ENCODE results near the gene SCCPDH.

Gene SCCPDH

DNA sequence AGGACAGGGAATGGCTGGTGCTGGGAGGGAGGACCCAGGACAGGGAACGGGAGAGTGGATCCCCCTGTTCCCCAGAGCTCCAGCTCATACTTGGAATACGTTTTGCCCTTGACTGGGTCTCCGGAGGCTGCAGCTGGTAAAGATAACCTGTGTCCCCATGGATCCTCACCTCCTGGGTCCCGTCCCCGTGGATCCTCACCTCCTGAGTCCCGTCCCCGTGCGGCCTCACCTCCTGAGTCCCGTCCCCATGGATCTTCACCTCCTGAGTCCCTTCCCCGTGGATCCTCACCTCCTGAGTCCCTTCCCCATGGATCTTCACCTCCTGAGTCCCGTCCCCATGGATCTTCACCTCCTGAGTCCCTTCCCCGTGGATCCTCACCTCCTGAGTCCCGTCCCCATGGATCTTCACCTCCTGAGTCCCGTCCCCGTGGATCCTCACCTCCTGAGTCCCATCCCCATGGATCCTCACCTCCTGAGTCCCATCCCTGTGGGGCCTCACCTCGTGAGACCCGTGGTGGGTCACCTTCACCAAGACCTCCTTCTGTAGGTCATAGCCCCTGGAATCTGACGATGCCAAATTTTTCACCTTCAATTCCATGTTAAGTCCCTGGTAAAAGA, 61.4 kb downstream of the SCCPDH start (continued):
- TF ChIP-seq ZNF394 (tag by site-specific recombination; IDR thresholded peaks at IDR 0.05; ENCODE audit: borderline replicate concordance) (no peak), ZFP37 (tag by site-specific recombination; IDR thresholded peaks at IDR 0.05) (no peak), SCRT1 (tag by site-specific recombination; IDR thresholded peaks at IDR 0.05; ENCODE audit: borderline replicate concordance) (no peak)
- TF ChIP-seq, protein P1, sequence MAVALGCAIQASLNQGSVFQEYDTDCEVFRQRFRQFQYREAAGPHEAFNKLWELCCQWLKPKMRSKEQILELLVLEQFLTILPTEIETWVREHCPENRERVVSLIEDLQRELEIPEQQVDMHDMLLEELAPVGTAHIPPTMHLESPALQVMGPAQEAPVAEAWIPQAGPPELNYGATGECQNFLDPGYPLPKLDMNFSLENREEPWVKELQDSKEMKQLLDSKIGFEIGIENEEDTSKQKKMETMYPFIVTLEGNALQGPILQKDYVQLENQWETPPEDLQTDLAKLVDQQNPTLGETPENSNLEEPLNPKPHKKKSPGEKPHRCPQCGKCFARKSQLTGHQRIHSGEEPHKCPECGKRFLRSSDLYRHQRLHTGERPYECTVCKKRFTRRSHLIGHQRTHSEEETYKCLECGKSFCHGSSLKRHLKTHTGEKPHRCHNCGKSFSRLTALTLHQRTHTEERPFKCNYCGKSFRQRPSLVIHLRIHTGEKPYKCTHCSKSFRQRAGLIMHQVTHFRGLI (tag by site-specific recombination; IDR thresholded peaks at IDR 0.05), result no peak

DNA sequence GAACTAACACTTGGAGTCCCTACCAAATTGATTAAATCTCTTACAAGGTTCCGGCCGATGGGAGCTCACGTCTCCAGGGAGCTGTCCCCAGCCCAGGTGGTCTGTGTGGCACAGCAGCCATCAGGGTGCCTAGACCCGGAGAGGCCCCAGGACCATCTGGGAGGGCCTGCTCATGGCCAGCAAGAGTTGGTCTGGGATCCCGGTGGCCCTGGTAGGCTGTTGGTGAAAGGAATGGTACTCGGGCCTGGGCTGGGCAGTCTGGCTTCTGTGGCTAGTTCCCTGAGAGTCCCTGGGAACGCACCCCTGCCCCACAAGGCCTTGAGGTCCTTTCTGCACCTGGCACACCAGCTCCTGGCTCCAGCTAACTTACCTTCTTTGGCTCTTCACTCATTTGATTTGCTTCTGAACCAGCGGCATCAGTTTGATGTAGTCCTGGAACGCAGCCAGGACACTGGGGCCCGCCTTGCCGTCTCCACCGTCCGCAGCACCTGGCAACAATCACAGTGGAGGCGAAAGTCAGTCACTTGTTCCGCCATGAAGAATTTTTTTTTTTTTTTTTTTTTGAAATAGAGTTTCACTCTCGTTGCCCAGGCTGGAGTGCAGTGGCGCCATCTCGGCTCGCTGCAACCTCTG, 62.5 kb downstream of the SCCPDH start:
- ChIA-PET CTCF (no interaction called here), POLR2A (no interaction called here)

More for the DNA sequence above, 62.5 kb downstream of the SCCPDH start:
- Histone ChIP-seq H3K27ac (ENCODE audit: extremely low read depth, low read depth, low read length) (no peak overlapping the region), H3K9me3 (ENCODE audit: control insufficient read depth, insufficient read depth, low read depth, low read length) (no peaks in the 10 kb centered on the region), H3K36me3 (ENCODE audit: control insufficient read depth in 2 of 2, insufficient read depth in 1 of 2, low read length in 2 of 2) (no peaks in the 10 kb centered on the region), H3K4me3 (ENCODE audit: low read depth, low read length) (no peak overlapping the region), H3K4me1 (ENCODE audit: control insufficient read depth, insufficient read depth, low read length) (no peaks in the 10 kb centered on the region)
- TF ChIP-seq, protein P2, sequence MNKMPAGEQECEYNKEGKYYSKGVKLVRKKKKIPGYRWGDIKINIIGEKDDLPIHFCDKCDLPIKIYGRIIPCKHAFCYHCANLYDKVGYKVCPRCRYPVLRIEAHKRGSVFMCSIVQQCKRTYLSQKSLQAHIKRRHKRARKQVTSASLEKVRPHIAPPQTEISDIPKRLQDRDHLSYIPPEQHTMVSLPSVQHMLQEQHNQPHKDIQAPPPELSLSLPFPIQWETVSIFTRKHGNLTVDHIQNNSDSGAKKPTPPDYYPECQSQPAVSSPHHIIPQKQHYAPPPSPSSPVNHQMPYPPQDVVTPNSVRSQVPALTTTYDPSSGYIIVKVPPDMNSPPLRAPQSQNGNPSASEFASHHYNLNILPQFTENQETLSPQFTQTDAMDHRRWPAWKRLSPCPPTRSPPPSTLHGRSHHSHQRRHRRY (tag by site-specific recombination; IDR thresholded peaks at IDR 0.05), result no peak
- TF ChIP-seq, protein P3, sequence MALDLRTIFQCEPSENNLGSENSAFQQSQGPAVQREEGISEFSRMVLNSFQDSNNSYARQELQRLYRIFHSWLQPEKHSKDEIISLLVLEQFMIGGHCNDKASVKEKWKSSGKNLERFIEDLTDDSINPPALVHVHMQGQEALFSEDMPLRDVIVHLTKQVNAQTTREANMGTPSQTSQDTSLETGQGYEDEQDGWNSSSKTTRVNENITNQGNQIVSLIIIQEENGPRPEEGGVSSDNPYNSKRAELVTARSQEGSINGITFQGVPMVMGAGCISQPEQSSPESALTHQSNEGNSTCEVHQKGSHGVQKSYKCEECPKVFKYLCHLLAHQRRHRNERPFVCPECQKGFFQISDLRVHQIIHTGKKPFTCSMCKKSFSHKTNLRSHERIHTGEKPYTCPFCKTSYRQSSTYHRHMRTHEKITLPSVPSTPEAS (tag by site-specific recombination; IDR thresholded peaks at IDR 0.05), result no peak
- TF ChIP-seq ZFP69B (tag by site-specific recombination; IDR thresholded peaks at IDR 0.05), result no peak
- no peak for TF ChIP-seq ZNF670 (tag by site-specific recombination; IDR thresholded peaks at IDR 0.05; ENCODE audit: low read depth)
- TF ChIP-seq ZNF792 (tag by site-specific recombination; IDR thresholded peaks at IDR 0.05), result no peak
- TF ChIP-seq GLIS1 (tag by site-specific recombination; IDR thresholded peaks at IDR 0.05), result no peak
- TF ChIP-seq ZNF48 (tag by site-specific recombination; IDR thresholded peaks at IDR 0.05), result no peak
- TF ChIP-seq ZIC2 (tag by site-specific recombination; IDR thresholded peaks at IDR 0.05), result no peak
- TF ChIP-seq ZNF544 (tag by site-specific recombination; IDR thresholded peaks at IDR 0.05), result no peak
- TF ChIP-seq ZNF791 (tag by site-specific recombination; IDR thresholded peaks at IDR 0.05), result no peak
- TF ChIP-seq, protein P4, sequence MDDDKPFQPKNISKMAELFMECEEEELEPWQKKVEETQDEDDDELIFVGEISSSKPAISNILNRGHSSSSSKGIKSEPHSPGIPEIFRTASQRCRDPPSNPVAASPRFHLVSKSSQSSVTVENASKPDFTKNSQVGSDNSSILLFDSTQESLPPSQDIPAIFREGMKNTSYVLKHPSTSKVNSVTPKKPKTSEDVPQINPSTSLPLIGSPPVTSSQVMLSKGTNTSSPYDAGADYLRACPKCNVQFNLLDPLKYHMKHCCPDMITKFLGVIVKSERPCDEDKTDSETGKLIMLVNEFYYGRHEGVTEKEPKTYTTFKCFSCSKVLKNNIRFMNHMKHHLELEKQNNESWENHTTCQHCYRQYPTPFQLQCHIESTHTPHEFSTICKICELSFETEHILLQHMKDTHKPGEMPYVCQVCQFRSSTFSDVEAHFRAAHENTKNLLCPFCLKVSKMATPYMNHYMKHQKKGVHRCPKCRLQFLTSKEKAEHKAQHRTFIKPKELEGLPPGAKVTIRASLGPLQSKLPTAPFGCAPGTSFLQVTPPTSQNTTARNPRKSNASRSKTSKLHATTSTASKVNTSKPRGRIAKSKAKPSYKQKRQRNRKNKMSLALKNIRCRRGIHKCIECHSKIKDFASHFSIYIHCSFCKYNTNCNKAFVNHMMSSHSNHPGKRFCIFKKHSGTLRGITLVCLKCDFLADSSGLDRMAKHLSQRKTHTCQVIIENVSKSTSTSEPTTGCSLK (tag by site-specific recombination; IDR thresholded peaks at IDR 0.05), result no peak
- TF ChIP-seq, protein P5, sequence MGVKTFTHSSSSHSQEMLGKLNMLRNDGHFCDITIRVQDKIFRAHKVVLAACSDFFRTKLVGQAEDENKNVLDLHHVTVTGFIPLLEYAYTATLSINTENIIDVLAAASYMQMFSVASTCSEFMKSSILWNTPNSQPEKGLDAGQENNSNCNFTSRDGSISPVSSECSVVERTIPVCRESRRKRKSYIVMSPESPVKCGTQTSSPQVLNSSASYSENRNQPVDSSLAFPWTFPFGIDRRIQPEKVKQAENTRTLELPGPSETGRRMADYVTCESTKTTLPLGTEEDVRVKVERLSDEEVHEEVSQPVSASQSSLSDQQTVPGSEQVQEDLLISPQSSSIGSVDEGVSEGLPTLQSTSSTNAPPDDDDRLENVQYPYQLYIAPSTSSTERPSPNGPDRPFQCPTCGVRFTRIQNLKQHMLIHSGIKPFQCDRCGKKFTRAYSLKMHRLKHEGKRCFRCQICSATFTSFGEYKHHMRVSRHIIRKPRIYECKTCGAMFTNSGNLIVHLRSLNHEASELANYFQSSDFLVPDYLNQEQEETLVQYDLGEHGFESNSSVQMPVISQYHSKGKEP (tag by site-specific recombination; IDR thresholded peaks at IDR 0.05), result no peak
- TF ChIP-seq, protein P6, sequence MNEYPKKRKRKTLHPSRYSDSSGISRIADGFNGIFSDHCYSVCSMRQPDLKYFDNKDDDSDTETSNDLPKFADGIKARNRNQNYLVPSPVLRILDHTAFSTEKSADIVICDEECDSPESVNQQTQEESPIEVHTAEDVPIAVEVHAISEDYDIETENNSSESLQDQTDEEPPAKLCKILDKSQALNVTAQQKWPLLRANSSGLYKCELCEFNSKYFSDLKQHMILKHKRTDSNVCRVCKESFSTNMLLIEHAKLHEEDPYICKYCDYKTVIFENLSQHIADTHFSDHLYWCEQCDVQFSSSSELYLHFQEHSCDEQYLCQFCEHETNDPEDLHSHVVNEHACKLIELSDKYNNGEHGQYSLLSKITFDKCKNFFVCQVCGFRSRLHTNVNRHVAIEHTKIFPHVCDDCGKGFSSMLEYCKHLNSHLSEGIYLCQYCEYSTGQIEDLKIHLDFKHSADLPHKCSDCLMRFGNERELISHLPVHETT (tag by site-specific recombination; IDR thresholded peaks at IDR 0.05), result no peak
- TF ChIP-seq, protein P7, sequence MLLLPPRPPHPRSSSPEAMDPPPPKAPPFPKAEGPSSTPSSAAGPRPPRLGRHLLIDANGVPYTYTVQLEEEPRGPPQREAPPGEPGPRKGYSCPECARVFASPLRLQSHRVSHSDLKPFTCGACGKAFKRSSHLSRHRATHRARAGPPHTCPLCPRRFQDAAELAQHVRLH (tag by site-specific recombination; IDR thresholded peaks at IDR 0.05), result no peak
- TF ChIP-seq ZNF555 (tag by site-specific recombination; conservative IDR thresholded peaks at IDR 0.05), result no peak

Data from HEK293 (cell line).